ENCODE measurements around the gene BCL2.
"Not testable (repeated sequence)": the region's sequence is repeated elsewhere in the genome, so short reads cannot be mapped to it uniquely, and the experiment has no call there.

BCL2 gene

GRCh38 chr18:63319383-63320122, at the start of gene BCL2:
TSS of gene BCL2 (minus strand) at chr18:63319769.
- H3K36me3 Mint-ChIP-seq = peaks cover 5% of the 10 kb centered on the region
- H3K27ac Mint-ChIP-seq = peak within 1 kb of the TSS; percentile 99
- no peaks in the 10 kb centered on the region for H3K27me3 Mint-ChIP-seq
- no peaks in the 10 kb centered on the region for H3K9me3 Mint-ChIP-seq
- H3K4me1 Mint-ChIP-seq = peaks cover 31% of the 10 kb centered on the region
- peak within 1 kb of the TSS; percentile 98 for H3K4me3 Mint-ChIP-seq
- peak; percentile 6 for ATAC-seq (ENCODE audit: low read depth)
- peak in 1 of 2 donors; percentile 47 for DNase-seq (ENCODE audit: low spot score in 2 of 2)

- Mint-ChIP-seq H3K27ac (peak overlapping the region; percentile 84), H3K4me1 (peaks cover 17% of the 10 kb centered on the region), H3K27me3 (no peaks in the 10 kb centered on the region), H3K36me3 (peaks cover 3% of the 10 kb centered on the region), H3K4me3 (peak overlapping the region; percentile 90), H3K9me3 (peaks cover 3% of the 10 kb centered on the region)
- ATAC-seq (ENCODE audit: low read depth) (no peak), DNase-seq (ENCODE audit: low spot score in 2 of 2) (no peak)
Observed at GRCh38 chr18:63368611-63369010, 49.0 kb upstream of the BCL2 start.

GRCh38 chr18:63367053-63367953, 47.7 kb upstream of the BCL2 start, which contains the start of gene KDSR:
TSS of gene KDSR (minus strand) at chr18:63367206. CDS start at chr18:63367118, 88 bp downstream.
- Mint-ChIP-seq H3K4me3 (peak within 1 kb of the TSS; percentile 90), H3K36me3 (peaks cover 3% of the 10 kb centered on the region)

GRCh38 chr18:63366213-63367052, 46.9 kb upstream of the BCL2 start:
- H3K27ac Mint-ChIP-seq = peak overlapping the region; percentile 56
- no peaks in the 10 kb centered on the region for H3K27me3 Mint-ChIP-seq
- peaks cover 4% of the 10 kb centered on the region for H3K9me3 Mint-ChIP-seq
- peak overlapping the region; percentile 90 for H3K4me3 Mint-ChIP-seq
- peaks cover 17% of the 10 kb centered on the region for H3K4me1 Mint-ChIP-seq
- peak; percentile 13 for ATAC-seq (ENCODE audit: low read depth)
- DNase-seq (ENCODE audit: low spot score in 2 of 2) = peak in 1 of 2 donors; percentile 23
- H3K36me3 Mint-ChIP-seq = peaks cover 6% of the 10 kb centered on the region

More at GRCh38 chr18:63367053-63367953, 47.7 kb upstream of the BCL2 start, which contains the start of gene KDSR:
- H3K9me3 Mint-ChIP-seq = peaks cover 4% of the 10 kb centered on the region
- peak within 1 kb of the TSS; percentile 84 for H3K27ac Mint-ChIP-seq
- ATAC-seq (ENCODE audit: low read depth) (peak; percentile 93), DNase-seq (ENCODE audit: low spot score in 2 of 2) (peak; percentile 80 to 87)
- H3K4me1 Mint-ChIP-seq = peaks cover 17% of the 10 kb centered on the region
- no peaks in the 10 kb centered on the region for H3K27me3 Mint-ChIP-seq

GRCh38 chr18:63365876-63366212, 46.3 kb upstream of the BCL2 start:
- DNase-seq (ENCODE audit: low spot score in 2 of 2) (no peak), ATAC-seq (ENCODE audit: low read depth) (no peak)
- Mint-ChIP-seq H3K27ac (peak overlapping the region; percentile 56), H3K36me3 (peaks cover 6% of the 10 kb centered on the region), H3K4me1 (peaks cover 17% of the 10 kb centered on the region), H3K9me3 (peaks cover 4% of the 10 kb centered on the region), H3K27me3 (no peaks in the 10 kb centered on the region), H3K4me3 (peak overlapping the region; percentile 90)

GRCh38 chr18:63363951-63364350, 44.4 kb upstream of the BCL2 start:
- Mint-ChIP-seq H3K27ac (no peak overlapping the region), H3K36me3 (peaks cover 11% of the 10 kb centered on the region), H3K9me3 (peaks cover 4% of the 10 kb centered on the region), H3K4me3 (no peak overlapping the region), H3K27me3 (no peaks in the 10 kb centered on the region), H3K4me1 (peaks cover 15% of the 10 kb centered on the region)
- DNase-seq (ENCODE audit: low spot score in 2 of 2) = no peak
- ATAC-seq (ENCODE audit: low read depth) = no peak

- not testable (repeated sequence) for DNase-seq (ENCODE audit: low spot score in 2 of 2); H3K27me3 Mint-ChIP-seq; H3K4me3 Mint-ChIP-seq; H3K9me3 Mint-ChIP-seq; ATAC-seq (ENCODE audit: low read depth); H3K27ac Mint-ChIP-seq
- Mint-ChIP-seq H3K36me3 (peaks cover 12% of the 10 kb centered on the region), H3K4me1 (peaks cover 12% of the 10 kb centered on the region)
Observed at GRCh38 chr18:63363420-63363819, 43.9 kb upstream of the BCL2 start.

- H3K36me3 Mint-ChIP-seq = peaks cover 31% of the 10 kb centered on the region
- DNase-seq (ENCODE audit: low spot score in 2 of 2) = no peak
- no peak overlapping the region for H3K4me3 Mint-ChIP-seq
- no peaks in the 10 kb centered on the region for H3K4me1 Mint-ChIP-seq
- H3K27ac Mint-ChIP-seq = no peak overlapping the region
- no peaks in the 10 kb centered on the region for H3K9me3 Mint-ChIP-seq
- H3K27me3 Mint-ChIP-seq = no peaks in the 10 kb centered on the region
- ATAC-seq (ENCODE audit: low read depth) = no peak
Observed at GRCh38 chr18:63356272-63356896, 36.8 kb upstream of the BCL2 start.

- no peaks in the 10 kb centered on the region for H3K9me3 Mint-ChIP-seq
- H3K27me3 Mint-ChIP-seq = no peaks in the 10 kb centered on the region
- H3K27ac Mint-ChIP-seq = no peak overlapping the region
- ATAC-seq (ENCODE audit: low read depth) (no peak), DNase-seq (ENCODE audit: low spot score in 2 of 2) (no peak)
- H3K4me3 Mint-ChIP-seq = no peak overlapping the region
- peaks cover 34% of the 10 kb centered on the region for H3K36me3 Mint-ChIP-seq
- H3K4me1 Mint-ChIP-seq = peaks cover 3% of the 10 kb centered on the region
Observed at GRCh38 chr18:63350230-63350629, 30.7 kb upstream of the BCL2 start.

GRCh38 chr18:63348508-63349136, 29.1 kb upstream of the BCL2 start:
- no peaks in the 10 kb centered on the region for H3K27me3 Mint-ChIP-seq
- H3K27ac Mint-ChIP-seq = peak overlapping the region; percentile 58
- DNase-seq (ENCODE audit: low spot score in 2 of 2) (no peak), ATAC-seq (ENCODE audit: low read depth) (peak; percentile 44)
- H3K4me1 Mint-ChIP-seq = peaks cover 3% of the 10 kb centered on the region
- peaks cover 33% of the 10 kb centered on the region for H3K36me3 Mint-ChIP-seq
- no peak overlapping the region for H3K4me3 Mint-ChIP-seq
- H3K9me3 Mint-ChIP-seq = no peaks in the 10 kb centered on the region

GRCh38 chr18:63346480-63347183, 27.1 kb upstream of the BCL2 start:
- no peaks in the 10 kb centered on the region for H3K9me3 Mint-ChIP-seq
- peaks cover 32% of the 10 kb centered on the region for H3K36me3 Mint-ChIP-seq
- ATAC-seq (ENCODE audit: low read depth) = no peak
- DNase-seq (ENCODE audit: low spot score in 2 of 2) = no peak
- H3K4me3 Mint-ChIP-seq = no peak overlapping the region
- peaks cover 3% of the 10 kb centered on the region for H3K4me1 Mint-ChIP-seq
- no peaks in the 10 kb centered on the region for H3K27me3 Mint-ChIP-seq
- H3K27ac Mint-ChIP-seq = no peak overlapping the region

- H3K36me3 Mint-ChIP-seq = peaks cover 32% of the 10 kb centered on the region
Observed at GRCh38 chr18:63346031-63346430, 26.5 kb upstream of the BCL2 start.

More at GRCh38 chr18:63346031-63346430, 26.5 kb upstream of the BCL2 start:
- Mint-ChIP-seq H3K27me3 (no peaks in the 10 kb centered on the region), H3K4me3 (no peak overlapping the region), H3K9me3 (no peaks in the 10 kb centered on the region), H3K27ac (no peak overlapping the region), H3K4me1 (peaks cover 3% of the 10 kb centered on the region)
- DNase-seq (ENCODE audit: low spot score in 2 of 2) (no peak), ATAC-seq (ENCODE audit: low read depth) (no peak)
